GM19397 (cell line): ENCODE data around the gene APMAP.
"Not testable (repeated sequence)": the region's sequence is repeated elsewhere in the genome, so short reads cannot be mapped to it uniquely, and the experiment has no call there.

Experiments
- ATAC-seq: cut with Tn5 transposase; IDR thresholded peaks from one replicate; pipeline ENCODE4 v1.9.1; 2021; ENCODE audit warnings: mild to moderate bottlenecking, moderate library complexity; ENCODE audit not compliant: unreplicated experiment

The APMAP gene

DNA sequence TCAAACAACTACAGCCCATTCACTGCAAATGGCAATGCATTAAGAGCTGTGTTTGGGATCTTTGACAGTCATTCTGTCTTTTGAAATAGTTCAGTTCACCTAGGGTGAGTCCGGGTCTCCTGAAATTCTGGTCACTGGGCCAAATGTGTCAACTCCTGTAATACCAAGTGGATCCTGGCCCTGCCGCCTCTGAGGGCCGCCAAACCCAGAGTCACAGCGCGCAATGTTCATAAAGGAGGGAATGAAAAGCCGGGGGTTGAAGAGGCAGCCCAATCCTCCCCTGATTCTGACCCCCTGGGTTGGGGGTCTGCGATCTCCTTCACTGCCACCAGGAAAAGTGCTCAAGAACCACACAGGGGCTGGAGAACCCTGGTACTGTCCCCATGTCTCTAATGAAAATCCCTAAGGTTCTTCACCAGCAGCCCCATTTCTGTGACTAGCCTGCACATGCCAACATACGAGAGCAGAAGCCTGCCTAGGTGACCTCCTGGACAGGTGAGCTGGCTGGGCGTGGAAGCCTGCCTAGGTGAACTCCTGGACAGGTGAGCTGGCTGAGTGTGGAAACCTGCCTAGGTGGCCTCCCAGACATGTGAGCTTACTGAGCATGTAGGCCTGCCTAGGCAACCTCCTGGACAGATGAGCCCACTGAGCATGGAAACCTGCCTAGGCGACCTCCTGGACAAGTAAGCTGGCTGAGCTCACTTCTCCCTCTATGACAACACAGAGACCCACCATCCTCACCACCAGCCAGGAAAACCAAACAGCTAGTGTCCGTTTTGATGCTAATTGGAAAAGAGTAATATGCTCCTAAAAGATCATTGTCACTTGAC is 16.1 kb upstream of the APMAP start:
- ATAC-seq, result no peak

DNA sequence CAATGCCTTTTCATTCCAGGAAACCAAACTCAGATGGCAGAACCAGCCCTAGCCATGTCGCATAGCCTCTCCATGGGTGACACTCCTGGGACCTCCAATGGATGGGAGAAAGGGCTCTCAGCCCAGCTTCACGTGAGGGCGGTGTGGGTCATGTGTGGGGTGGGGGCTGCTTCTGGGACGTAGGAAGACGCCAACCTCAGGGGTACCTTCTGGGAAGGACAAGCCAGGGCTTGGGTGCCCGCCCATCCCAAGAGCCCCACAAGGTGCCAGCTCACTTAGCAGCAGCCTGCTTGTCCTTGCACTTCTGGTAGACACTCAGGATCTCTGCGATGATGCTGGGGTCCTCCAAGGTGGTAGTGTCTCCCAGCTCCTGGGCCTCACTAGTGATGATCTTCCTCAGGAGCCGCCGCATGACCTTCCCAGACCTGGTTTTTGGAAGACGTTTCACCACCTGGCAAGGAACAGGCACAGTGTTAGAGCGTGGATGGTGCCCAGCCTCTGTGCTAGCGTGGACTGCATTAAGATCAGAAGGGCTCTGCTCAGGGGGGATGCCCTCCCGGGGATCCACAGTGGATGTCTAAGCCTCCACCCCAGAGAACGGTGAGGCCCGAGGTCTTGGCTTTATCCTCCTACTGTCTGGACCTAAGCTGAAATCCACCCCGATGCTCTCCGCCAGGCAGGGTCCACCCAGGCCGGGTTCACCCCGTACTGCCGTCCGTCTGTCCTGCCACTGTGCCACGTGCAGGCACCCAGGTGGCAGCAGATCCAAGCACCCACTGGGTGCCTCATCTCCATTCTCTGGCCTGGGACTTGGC is 15.1 kb upstream of the APMAP start:
- ATAC-seq, result no peak

GRCh38 chr20:25006431-25007167 is 14.0 kb upstream of the APMAP start:
- no peak for ATAC-seq

DNA sequence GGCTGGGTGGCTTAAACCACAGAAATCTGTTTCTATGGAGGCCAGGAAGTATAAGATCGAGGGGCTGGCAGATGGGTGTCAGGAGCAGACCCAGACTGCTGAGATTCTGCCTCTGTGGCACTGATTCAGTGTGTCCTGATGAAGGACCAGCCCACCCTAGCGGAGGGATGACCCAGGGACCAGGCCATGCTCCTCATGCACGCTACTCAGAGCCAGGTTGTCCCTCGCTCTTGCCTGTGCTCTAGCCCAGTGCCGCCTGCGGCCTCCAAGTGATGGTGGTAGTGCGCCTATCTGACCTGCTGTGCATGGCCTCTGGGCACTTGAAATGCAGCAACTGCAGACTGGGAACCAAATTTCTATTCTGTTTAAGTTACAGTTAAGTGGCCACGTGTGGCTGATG is 13.1 kb upstream of the APMAP start:
- ATAC-seq, result no peak

GRCh38 chr20:25005220-25005619 is 12.7 kb upstream of the APMAP start:
- ATAC-seq, result no peak

DNA sequence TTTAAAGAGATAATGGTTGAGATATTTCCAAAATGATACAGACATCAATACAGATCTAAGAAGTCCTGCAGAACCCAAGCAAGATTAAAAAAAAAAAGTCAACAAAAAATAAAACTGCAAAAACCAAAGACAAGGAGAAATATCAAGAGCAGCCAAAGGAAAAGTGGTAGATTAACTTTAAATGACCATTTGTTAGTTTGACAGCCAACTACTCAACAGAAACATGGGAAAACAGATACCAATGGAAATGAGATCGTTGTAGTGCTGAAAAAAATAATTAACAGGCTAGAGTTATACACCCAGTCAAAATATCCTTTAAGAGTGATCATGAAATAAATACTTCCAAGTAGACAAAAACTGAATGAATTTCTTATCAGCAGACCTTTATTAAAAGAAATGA is 10.5 kb upstream of the APMAP start:
- ATAC-seq, result no peak

- ATAC-seq, result not testable (repeated sequence)
Observed at GRCh38 chr20:25001323-25001722, 8.8 kb upstream of the APMAP start.

DNA sequence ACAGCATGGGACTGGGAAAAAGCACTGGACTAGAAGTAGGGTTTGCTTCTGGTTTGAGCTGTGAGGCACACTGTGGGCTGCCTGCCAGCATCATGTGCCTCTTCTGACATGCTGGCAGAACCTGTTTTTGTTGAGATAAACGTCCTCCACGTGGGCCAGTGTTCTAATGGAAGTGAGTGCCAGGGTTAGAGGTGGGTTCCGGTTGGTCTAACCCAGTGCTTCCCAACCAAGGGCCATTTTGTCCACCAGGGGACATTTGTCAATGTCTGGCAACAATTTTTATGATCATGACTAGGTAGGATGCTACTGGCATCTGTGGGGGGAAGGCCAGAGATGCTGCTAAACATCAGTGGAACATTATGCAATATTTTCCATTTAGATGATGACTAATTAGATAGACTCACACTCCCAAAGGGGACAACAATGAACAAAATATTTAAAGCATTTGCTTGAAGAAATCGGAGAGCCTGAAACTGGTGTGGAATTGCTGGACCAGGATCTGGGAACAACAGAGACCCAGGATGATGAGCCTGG is 7.8 kb upstream of the APMAP start:
- no peak for ATAC-seq

GRCh38 chr20:24999568-24999967 is 7.0 kb upstream of the APMAP start:
- no peak for ATAC-seq

- no peak for ATAC-seq
Observed at GRCh38 chr20:24998631-24999445, 6.3 kb upstream of the APMAP start.

- no peak for ATAC-seq
Observed at GRCh38 chr20:24998121-24998520, 5.6 kb upstream of the APMAP start.

DNA sequence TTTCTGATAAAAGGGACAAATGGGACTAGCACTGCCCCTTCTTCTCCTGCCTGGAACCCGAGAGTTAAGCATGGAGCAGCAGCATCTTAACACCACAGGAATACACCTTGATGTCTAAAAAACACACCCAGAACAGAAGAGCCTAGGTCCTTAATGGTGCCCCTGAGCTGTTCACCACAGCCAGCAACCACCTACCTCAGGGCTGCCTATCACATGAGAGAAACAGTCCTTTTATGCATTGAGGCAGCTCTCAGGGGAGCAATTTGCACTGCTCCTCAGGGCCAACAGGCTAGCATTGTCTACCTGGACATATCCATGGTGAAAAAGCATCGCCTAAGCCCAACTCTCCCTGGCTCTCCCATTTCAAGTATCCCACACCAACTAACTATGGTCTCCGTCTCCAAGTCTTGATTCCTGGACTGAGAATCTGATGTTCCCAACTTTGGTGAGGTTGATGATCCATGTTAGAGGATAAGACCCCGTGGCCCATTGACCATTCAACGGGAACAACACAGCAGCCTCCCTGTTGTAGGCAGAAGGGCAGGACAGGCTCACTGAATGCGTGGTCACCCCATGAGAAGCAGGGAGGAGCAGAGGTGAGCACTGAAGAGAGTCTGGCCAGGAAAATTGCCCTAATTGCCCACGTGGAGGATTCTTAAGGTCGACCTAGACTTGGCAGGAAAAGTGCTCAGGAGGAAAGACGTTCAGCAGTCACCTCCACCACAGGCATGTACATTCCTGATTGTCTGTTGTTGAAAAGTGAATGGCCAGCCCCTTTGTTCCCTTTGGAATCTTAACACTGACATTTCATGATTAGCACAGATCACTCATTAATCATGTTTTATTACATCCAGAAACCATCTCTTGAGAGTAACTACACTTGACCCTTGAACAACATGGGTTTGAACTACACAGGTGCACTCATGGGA is 4.2 kb upstream of the APMAP start:
- ATAC-seq, result no peak

DNA sequence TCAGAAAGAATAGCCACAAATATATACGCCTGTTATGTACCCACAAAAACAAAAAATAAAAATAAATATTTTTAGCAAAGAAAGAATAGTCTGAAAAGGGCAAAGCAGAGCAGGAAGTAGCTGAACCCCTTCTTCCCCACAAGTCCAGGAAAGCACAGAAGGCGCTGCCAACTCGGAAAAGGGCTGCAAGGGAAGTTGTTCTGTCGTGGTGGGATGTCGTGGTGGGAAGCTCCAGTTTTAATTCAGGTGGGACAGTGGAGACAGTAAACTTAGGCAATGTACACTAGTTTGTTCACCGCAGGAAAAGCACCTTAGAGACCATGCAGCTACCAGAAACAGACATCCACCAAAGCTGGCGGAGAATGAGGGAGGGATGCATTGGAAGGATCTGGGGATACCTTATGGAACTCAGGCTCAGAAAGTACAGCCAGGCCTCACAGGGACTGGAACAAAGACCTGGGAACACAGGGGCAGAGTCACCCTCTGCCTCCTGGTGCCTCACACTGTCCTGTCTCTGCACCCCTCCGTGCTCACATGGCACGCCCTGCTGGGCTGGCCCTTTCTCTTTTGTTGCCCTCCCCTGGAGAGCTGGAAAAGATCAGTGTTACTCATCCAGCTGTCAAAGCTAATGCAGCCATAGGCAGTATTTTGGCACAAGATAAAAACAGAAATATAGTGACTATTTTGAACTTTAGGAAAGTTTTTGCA is 3.3 kb upstream of the APMAP start:
- no peak for ATAC-seq

- no peak for ATAC-seq
Observed at GRCh38 chr20:24994470-24995368, 2.2 kb upstream of the APMAP start.

DNA sequence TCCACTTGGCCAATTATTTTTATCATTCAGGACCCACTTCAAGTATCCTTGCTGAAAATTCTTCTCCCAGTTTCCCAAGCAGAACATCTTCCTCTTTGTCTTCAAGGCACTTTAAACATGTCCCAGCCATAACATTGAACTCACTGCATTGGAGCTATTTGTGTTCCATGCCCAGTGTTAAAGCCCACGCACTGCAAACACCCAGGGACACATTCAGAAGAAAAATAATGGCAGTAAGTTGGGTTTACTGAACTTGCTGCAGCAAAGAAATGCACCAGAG is 1.6 kb upstream of the APMAP start:
- no peak for ATAC-seq

- no peak for ATAC-seq
Observed at GRCh38 chr20:24993337-24994185, 1.0 kb upstream of the APMAP start.

DNA sequence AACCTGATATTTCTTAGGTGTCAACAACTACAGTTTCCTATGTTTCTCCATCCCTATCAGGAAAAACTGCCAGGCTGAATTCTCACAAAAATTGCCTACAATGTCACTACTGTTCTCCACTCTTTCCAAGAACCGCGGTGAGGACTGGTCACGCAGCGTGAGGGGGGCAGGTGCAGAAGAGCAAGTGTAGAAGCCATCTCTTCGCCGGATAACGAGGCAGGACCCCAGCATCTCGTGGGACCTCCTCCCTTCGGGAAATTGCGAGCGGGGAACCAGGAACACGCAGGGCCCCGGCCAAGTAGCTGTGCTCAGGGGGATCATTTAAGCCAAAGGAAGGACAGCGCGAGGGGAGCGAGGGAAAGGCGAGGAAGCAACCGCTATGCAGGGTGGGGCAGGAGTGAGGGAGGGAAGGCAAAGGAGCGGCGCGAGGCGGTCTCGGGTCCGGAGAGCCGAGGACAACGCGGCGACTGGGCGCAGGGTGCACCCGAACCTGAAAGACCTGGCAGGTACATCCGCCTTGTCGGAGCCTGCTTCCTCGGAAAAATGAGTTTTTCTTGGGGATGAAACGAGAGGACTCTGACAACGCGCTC is 559 bp downstream of the APMAP start:
- ATAC-seq, result peak; percentile 33
